GM18951 (cell line): Measurements from ENCODE around the gene AGAP5.
"Not testable (repeated sequence)": the region's sequence is repeated elsewhere in the genome, so short reads cannot be mapped to it uniquely, and the experiment has no call there.

Experiments used
- POLR2A ChIP-seq: IDR thresholded peaks from 4 replicates; pipeline ENCODE4 v1.6.1; 2011; ENCODE audit warnings: mild to moderate bottlenecking; ENCODE audit not compliant: insufficient read length, insufficient read depth; ENCODE audit errors: extremely low read depth
- in situ Hi-C: fragments of 300-500 bp; cut with MboI; formaldehyde crosslinking; loops from one replicate; pipeline ENCODE4 v1.12.0; 2022; ENCODE audit warnings: low sequenced_read_pairs, mixed read lengths, inconsistent platforms; ENCODE audit not compliant: unreplicated experiment

AGAP5 gene

GRCh38 chr10:73697675-73698159 lies at the start of gene AGAP5:
Gene AGAP5 (minus strand): TSS chr10:73698109. CDS start chr10:73697755, 354 bp downstream.
- in situ Hi-C loops, result not testable (repeated sequence)

GRCh38 chr10:73746721-73747120 lies 48.8 kb upstream of the AGAP5 start:
- in situ Hi-C loops, result no loop called here
- TF ChIP-seq POLR2A, result no peak

GRCh38 chr10:73744664-73744975 lies 46.7 kb upstream of the AGAP5 start:
- TF ChIP-seq POLR2A, result no peak
- in situ Hi-C loops, result no loop called here

- in situ Hi-C loops, result no loop called here
- TF ChIP-seq POLR2A, result peak; percentile 89
Measured at GRCh38 chr10:73743905-73744663, 46.2 kb upstream of the AGAP5 start, which contains the start of gene SEC24C. Gene SEC24C (plus strand): TSS chr10:73744372. CDS start chr10:73746833, 2,461 bp downstream.

GRCh38 chr10:73743327-73743904 lies 45.5 kb upstream of the AGAP5 start:
- no peak for TF ChIP-seq POLR2A
- in situ Hi-C loops, result no loop called here

GRCh38 chr10:73742454-73742734 lies 44.5 kb upstream of the AGAP5 start:
- TF ChIP-seq POLR2A, result no peak
- in situ Hi-C loops, result no loop called here

GRCh38 chr10:73740501-73741254 lies 42.8 kb upstream of the AGAP5 start:
- in situ Hi-C loops, result not testable (repeated sequence)

GRCh38 chr10:73734796-73735305 lies 36.9 kb upstream of the AGAP5 start:
- in situ Hi-C loops, result no loop called here
- no peak for TF ChIP-seq POLR2A

GRCh38 chr10:73734028-73734720 lies 36.3 kb upstream of the AGAP5 start:
- TF ChIP-seq POLR2A, result no peak
- in situ Hi-C loops, result no loop called here

GRCh38 chr10:73732931-73733623 lies 35.2 kb upstream of the AGAP5 start:
- in situ Hi-C loops, result no loop called here
- TF ChIP-seq POLR2A, result no peak

GRCh38 chr10:73732426-73732825 lies 34.5 kb upstream of the AGAP5 start:
- TF ChIP-seq POLR2A, result no peak
- in situ Hi-C loops, result no loop called here

GRCh38 chr10:73731588-73732375 lies 33.9 kb upstream of the AGAP5 start:
- TF ChIP-seq POLR2A, result no peak

More at GRCh38 chr10:73731588-73732375, 33.9 kb upstream of the AGAP5 start:
- in situ Hi-C loops, result no loop called here
